SK-N-MC (cell line): ENCODE data around the gene CELSR1.

Experiments
- DNase-seq: peaks from one replicate; pipeline ENCODE4 v3.0.0-alpha.2; 2011; ENCODE audit warnings: low read depth, low spot score
- H3K27ac ChIP-seq: fragments of 200-600 bp; sonication (generic); 2 replicates; pipeline ENCODE4 v1.5.1; 2016; ENCODE audit warnings: mixed run types
- H3K36me3 ChIP-seq: fragments of 200-600 bp; sonication (generic); 2 replicates; pipeline ENCODE4 v1.6.1; 2017; ENCODE audit warnings: antibody characterized with exemption, low read length, mixed read lengths; ENCODE audit not compliant: insufficient read depth
- H3K4me3 ChIP-seq: fragments of 200-600 bp; sonication (generic); 2 replicates; pipeline ENCODE4 v1.5.1; 2016
- H3K9ac ChIP-seq: fragments of 200-600 bp; sonication (generic); 2 replicates; pipeline ENCODE4 v1.8.0; 2017; ENCODE audit warnings: mixed run types, mixed read lengths; ENCODE audit not compliant: insufficient read length
- H3K9me3 ChIP-seq: fragments of 200-600 bp; sonication (generic); 2 replicates; pipeline ENCODE4 v1.6.1; 2017; ENCODE audit warnings: low read depth, mild to moderate bottlenecking, antibody characterized with exemption, low read length, moderate library complexity, mixed read lengths
- EZH2 ChIP-seq: fragments of 200-600 bp; sonication (generic); IDR thresholded peaks from one replicate; pipeline ENCODE4 v1.6.1; 2017; ENCODE audit warnings: antibody characterized with exemption
- FOXP2 ChIP-seq: optimal IDR thresholded peaks from 2 replicates; pipeline ENCODE3; 2011; ENCODE audit warnings: mild to moderate bottlenecking, moderate library complexity; ENCODE audit not compliant: insufficient read depth; ENCODE audit errors: extremely low read length, control extremely low read depth
- POLR2AphosphoS5 ChIP-seq: IDR thresholded peaks from 2 replicates; pipeline ENCODE4 v1.6.1; 2012; ENCODE audit warnings: mild to moderate bottlenecking, low read depth, low read length, borderline replicate concordance

Gene CELSR1

GRCh38 chr22:46463435-46464227 is 73.8 kb downstream of the CELSR1 start:
- H3K27ac ChIP-seq: no peak overlapping the region
- TF ChIP-seq EZH2: no peak
- TF ChIP-seq FOXP2: no peak
- no peak for TF ChIP-seq POLR2AphosphoS5
- H3K9ac ChIP-seq: no peak overlapping the region
- H3K4me3 ChIP-seq: no peak overlapping the region
- DNase-seq: no peak
- no peaks in the 10 kb centered on the region for H3K36me3 ChIP-seq
- no peaks in the 10 kb centered on the region for H3K9me3 ChIP-seq

- no peak for DNase-seq
- Histone ChIP-seq H3K4me3 (no peak overlapping the region), H3K9ac (no peak overlapping the region), H3K9me3 (no peaks in the 10 kb centered on the region), H3K27ac (no peak overlapping the region), H3K36me3 (no peaks in the 10 kb centered on the region)
- TF ChIP-seq POLR2AphosphoS5: no peak
- no peak for TF ChIP-seq EZH2
- TF ChIP-seq FOXP2: no peak
These were observed 74.6 kb downstream of the CELSR1 start for GRCh38 chr22:46462726-46463371.

DNA sequence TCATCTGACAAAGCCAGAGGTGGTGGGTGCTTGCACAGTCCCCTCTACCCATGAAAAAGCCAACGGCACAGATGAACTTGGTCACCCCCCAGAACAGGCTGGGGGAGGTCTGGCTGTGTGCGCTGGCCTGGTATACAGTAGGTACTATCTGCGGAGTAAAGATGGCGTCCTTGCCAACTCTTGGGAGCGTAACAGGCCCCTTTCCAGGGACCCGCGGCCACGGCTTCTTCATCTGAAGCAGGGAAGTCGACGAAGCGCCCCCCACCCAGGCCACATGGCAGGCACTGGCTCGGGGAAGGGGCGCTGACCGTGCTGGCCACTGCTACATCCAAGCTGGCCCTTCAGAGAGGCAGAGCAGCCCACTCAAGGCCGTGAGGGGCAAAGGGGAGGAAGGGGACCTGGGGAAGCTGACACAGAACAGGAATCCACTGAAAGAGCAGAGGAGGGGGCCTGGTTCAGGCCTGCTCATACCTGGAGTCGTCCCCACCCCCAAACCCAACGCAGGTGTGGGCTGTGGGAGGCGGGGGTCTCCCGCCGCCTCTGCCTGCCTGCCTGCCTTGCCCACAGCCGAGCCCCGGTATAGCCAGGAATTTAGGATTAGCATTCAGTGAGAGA is 75.7 kb downstream of the CELSR1 start:
- Histone ChIP-seq H3K4me3 (no peak overlapping the region), H3K27ac (no peak overlapping the region), H3K9ac (no peak overlapping the region), H3K36me3 (no peaks in the 10 kb centered on the region), H3K9me3 (no peaks in the 10 kb centered on the region)
- TF ChIP-seq EZH2 (no peak), FOXP2 (no peak), POLR2AphosphoS5 (no peak)
- DNase-seq: no peak

- no peak overlapping the region for H3K4me3 ChIP-seq
- no peak for DNase-seq
- H3K27ac ChIP-seq: no peak overlapping the region
- H3K9ac ChIP-seq: no peak overlapping the region
- TF ChIP-seq EZH2 (no peak), POLR2AphosphoS5 (no peak), FOXP2 (no peak)
- no peaks in the 10 kb centered on the region for H3K36me3 ChIP-seq
- no peaks in the 10 kb centered on the region for H3K9me3 ChIP-seq
These were observed 76.6 kb downstream of the CELSR1 start for GRCh38 chr22:46460857-46461256.

GRCh38 chr22:46459347-46460065 is 77.9 kb downstream of the CELSR1 start:
- TF ChIP-seq POLR2AphosphoS5: no peak
- no peak for TF ChIP-seq EZH2
- no peak for TF ChIP-seq FOXP2
- DNase-seq: no peak
- H3K36me3 ChIP-seq: no peaks in the 10 kb centered on the region
- no peak overlapping the region for H3K27ac ChIP-seq
- H3K4me3 ChIP-seq: no peak overlapping the region
- H3K9me3 ChIP-seq: no peaks in the 10 kb centered on the region
- H3K9ac ChIP-seq: no peak overlapping the region

- Histone ChIP-seq H3K27ac (no peak overlapping the region), H3K4me3 (no peak overlapping the region), H3K36me3 (no peaks in the 10 kb centered on the region), H3K9me3 (no peaks in the 10 kb centered on the region), H3K9ac (no peak overlapping the region)
- DNase-seq: no peak
- TF ChIP-seq EZH2 (no peak), POLR2AphosphoS5 (no peak), FOXP2 (no peak)
These were observed 78.9 kb downstream of the CELSR1 start for GRCh38 chr22:46458525-46458924.

GRCh38 chr22:46457502-46458488 is 79.6 kb downstream of the CELSR1 start:
- no peak overlapping the region for H3K9ac ChIP-seq
- no peak for DNase-seq
- H3K36me3 ChIP-seq: no peaks in the 10 kb centered on the region
- TF ChIP-seq EZH2: no peak
- no peak for TF ChIP-seq POLR2AphosphoS5
- no peak for TF ChIP-seq FOXP2
- H3K9me3 ChIP-seq: no peaks in the 10 kb centered on the region
- no peak overlapping the region for H3K4me3 ChIP-seq
- no peak overlapping the region for H3K27ac ChIP-seq
